ENCODE data around the gene ATP11A.

Gene ATP11A

DNA sequence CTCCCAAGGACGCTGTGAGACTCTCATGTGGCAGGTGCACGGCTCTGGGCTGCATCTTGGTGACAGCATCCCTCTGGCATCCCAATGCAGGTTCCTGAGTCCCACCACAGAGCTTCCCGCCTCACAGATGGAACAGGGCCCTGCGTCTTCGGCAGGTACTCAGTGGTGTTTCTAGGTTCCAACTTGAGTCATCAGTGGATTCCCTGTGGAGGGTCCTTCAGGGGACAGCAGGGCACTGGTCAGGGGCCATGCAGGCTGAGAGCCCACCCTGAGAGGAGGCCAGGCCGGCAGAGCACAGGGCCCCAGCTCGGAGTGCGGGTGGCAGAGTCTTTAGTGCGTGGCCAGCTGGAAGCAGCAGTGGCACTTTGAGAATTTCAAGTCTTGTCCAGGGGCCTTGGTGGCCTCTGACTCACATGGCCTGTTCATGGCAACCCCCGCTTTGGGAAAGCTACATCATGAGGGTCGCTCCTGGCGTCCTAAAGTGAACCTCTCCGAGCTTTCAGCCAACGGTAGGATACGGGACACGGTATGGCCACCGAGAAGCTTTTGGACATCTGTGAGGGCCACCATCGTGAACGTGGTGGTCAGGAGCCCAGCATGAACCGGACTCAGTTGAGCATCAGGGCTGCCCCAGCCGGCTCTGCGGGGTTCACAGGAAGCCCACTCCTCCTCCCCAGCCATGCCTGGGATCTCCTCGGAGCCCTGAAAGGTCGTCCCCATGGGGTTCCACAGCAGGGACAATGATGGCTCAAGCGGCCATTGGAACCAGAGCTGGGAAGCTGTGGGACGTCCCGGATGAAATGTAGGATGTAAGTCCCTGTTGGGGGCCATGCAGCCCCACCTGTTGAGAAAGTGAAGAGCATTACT is 207.1 kb downstream of the ATP11A start:
- DNase-seq (ENCODE audit: low spot score) = peak; percentile 40

DNA sequence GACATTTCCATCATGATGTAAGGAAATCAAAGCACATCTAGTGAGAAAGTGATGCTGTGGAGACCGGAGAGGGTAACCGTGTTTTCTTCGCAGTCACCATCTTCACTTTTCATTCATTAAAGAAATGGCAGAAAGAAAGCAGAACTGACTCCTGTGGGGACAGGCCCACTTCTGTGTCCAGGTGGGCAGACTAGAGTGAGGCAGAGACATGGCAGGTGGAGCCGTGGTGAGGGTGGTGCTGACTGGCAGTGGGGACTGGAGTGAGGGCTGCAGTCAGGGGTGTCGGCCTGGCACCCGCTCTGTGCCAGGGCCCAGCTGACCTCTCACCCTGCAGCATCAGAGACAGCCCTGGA is 207.7 kb downstream of the ATP11A start:
- no peaks in the 10 kb centered on the region for H3K36me3 ChIP-seq (ENCODE audit: low read depth)
- no peaks in the 10 kb centered on the region for H3K9me3 ChIP-seq (ENCODE audit: severe bottlenecking)
- no peaks in the 10 kb centered on the region for H3K4me1 ChIP-seq (ENCODE audit: insufficient read depth, poor library complexity, severe bottlenecking)
- H3K27me3 ChIP-seq (ENCODE audit: insufficient read depth, poor library complexity, severe bottlenecking) = peaks cover 28% of the 10 kb centered on the region
- no peak overlapping the region for H3K27ac ChIP-seq (ENCODE audit: poor library complexity, severe bottlenecking)
- ATAC-seq (ENCODE audit: low read depth) = no peak
- TF ChIP-seq, protein P1, sequence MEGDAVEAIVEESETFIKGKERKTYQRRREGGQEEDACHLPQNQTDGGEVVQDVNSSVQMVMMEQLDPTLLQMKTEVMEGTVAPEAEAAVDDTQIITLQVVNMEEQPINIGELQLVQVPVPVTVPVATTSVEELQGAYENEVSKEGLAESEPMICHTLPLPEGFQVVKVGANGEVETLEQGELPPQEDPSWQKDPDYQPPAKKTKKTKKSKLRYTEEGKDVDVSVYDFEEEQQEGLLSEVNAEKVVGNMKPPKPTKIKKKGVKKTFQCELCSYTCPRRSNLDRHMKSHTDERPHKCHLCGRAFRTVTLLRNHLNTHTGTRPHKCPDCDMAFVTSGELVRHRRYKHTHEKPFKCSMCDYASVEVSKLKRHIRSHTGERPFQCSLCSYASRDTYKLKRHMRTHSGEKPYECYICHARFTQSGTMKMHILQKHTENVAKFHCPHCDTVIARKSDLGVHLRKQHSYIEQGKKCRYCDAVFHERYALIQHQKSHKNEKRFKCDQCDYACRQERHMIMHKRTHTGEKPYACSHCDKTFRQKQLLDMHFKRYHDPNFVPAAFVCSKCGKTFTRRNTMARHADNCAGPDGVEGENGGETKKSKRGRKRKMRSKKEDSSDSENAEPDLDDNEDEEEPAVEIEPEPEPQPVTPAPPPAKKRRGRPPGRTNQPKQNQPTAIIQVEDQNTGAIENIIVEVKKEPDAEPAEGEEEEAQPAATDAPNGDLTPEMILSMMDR (IDR thresholded peaks at IDR 0.05; ENCODE audit: poor library complexity, severe bottlenecking) = no peak
- no peak overlapping the region for H3K4me3 ChIP-seq (ENCODE audit: severe bottlenecking)
- DNase-seq (ENCODE audit: low spot score) = no peak

More for the DNA sequence above, 207.1 kb downstream of the ATP11A start:
- Histone ChIP-seq H3K4me3 (ENCODE audit: severe bottlenecking) (no peak overlapping the region), H3K27ac (ENCODE audit: poor library complexity, severe bottlenecking) (no peak overlapping the region), H3K4me1 (ENCODE audit: insufficient read depth, poor library complexity, severe bottlenecking) (no peaks in the 10 kb centered on the region), H3K36me3 (ENCODE audit: low read depth) (no peaks in the 10 kb centered on the region), H3K27me3 (ENCODE audit: insufficient read depth, poor library complexity, severe bottlenecking) (peaks cover 27% of the 10 kb centered on the region), H3K9me3 (ENCODE audit: severe bottlenecking) (no peaks in the 10 kb centered on the region)
- ATAC-seq (ENCODE audit: low read depth) = no peak
- TF ChIP-seq, protein P1 (IDR thresholded peaks at IDR 0.05; ENCODE audit: poor library complexity, severe bottlenecking) = no peak

DNA sequence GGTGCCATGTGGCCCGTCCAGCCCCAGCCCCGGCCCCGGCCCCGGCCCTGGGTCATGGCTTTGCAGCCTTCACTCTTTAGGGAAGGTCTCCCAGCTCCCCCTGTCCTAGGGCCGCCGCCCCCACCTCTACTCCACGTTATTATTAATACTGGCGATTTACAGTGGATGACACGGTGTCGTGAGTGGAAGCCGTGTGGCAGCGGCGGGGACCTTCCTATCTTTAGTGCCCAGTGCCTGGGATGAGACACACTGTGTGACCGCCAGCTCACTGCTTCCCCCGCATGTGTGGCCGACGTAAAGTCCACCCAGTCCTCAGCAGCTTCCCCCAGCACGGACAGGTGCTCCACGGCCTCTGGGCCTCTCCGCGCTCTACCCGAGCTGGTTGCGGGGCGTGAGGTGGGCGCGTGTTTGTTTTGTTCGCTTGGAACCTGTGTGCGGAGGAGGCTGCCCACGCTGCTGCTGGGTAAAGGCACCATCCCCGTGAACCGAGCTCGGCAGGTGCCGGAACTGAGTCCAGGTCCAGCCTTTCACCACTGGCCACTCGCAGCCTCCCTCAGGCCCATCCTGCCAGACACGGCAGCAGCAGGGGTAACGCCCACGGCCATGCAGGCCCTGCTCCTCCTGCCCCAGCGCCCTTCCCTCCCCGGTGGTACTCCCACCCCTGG is 208.2 kb downstream of the ATP11A start:
- ATAC-seq (ENCODE audit: low read depth) = no peak
- TF ChIP-seq, protein P1 (IDR thresholded peaks at IDR 0.05; ENCODE audit: poor library complexity, severe bottlenecking) = no peak
- Histone ChIP-seq H3K36me3 (ENCODE audit: low read depth) (no peaks in the 10 kb centered on the region), H3K27ac (ENCODE audit: poor library complexity, severe bottlenecking) (no peak overlapping the region), H3K4me3 (ENCODE audit: severe bottlenecking) (no peak overlapping the region), H3K4me1 (ENCODE audit: insufficient read depth, poor library complexity, severe bottlenecking) (no peaks in the 10 kb centered on the region), H3K9me3 (ENCODE audit: severe bottlenecking) (no peaks in the 10 kb centered on the region), H3K27me3 (ENCODE audit: insufficient read depth, poor library complexity, severe bottlenecking) (peaks cover 24% of the 10 kb centered on the region)
- peak; percentile 47 for DNase-seq (ENCODE audit: low spot score)

DNA sequence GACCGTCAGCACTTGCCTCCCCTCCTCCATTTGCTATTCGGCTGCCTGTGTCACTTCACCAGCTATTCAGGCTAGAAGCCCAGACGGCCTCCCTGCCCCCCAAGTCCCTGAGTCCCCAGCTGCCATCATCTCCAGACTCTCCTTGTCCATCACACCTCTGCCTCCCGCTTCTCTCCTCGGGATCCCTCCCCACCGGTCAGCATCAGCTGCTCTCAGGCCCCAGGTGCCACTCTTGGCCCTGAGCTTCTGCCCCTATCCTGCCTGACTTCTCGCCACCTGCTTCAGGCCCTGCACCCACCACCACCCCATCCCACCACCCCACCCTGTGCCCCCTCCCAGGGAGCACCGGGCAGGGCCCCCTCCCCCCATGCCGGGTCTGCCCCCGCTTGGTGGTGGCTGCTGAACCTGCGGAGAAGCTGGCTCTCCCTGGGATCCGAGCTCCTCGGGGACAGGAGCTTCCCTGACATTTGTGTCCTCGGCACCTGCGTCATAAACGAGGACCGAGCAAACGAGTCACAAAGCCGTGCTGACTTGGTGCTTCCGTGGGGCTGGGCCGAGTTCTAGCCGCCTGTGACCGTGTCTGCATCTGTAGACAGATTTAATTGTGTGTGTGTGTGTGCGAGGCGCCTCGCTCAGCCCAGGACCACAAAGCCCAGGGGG is 208.9 kb downstream of the ATP11A start:
- TF ChIP-seq, protein P1 (IDR thresholded peaks at IDR 0.05; ENCODE audit: poor library complexity, severe bottlenecking) = no peak
- H3K4me1 ChIP-seq (ENCODE audit: insufficient read depth, poor library complexity, severe bottlenecking) = no peaks in the 10 kb centered on the region
- ATAC-seq (ENCODE audit: low read depth) = no peak
- peaks cover 24% of the 10 kb centered on the region for H3K27me3 ChIP-seq (ENCODE audit: insufficient read depth, poor library complexity, severe bottlenecking)
- no peak overlapping the region for H3K4me3 ChIP-seq (ENCODE audit: severe bottlenecking)
- no peak overlapping the region for H3K27ac ChIP-seq (ENCODE audit: poor library complexity, severe bottlenecking)
- no peaks in the 10 kb centered on the region for H3K36me3 ChIP-seq (ENCODE audit: low read depth)
- no peaks in the 10 kb centered on the region for H3K9me3 ChIP-seq (ENCODE audit: severe bottlenecking)
- peak; percentile 40 for DNase-seq (ENCODE audit: low spot score)

Data from RWPE2 (cell line).